Muscle of leg (tissue), 11 donors: Measurements from ENCODE around the gene TMPRSS6. TPM values are rescaled to one million over a fixed set of nuclear protein-coding genes. Genes with fewer than 3 reads are reported as not detected.

ENCODE experiments used
- DNase-seq: peaks from one replicate; pipeline ENCODE4 v3.0.0; 2013
- H3K27ac ChIP-seq: one replicate; pipeline ENCODE4 v1.5.1; 2013; ENCODE audit warnings: mild to moderate bottlenecking, low read length, control low read depth
- H3K27me3 ChIP-seq: one replicate; pipeline ENCODE4 v1.6.1; 2013; ENCODE audit warnings: low read length; ENCODE audit not compliant: control insufficient read depth, insufficient read depth
- H3K36me3 ChIP-seq: one replicate; pipeline ENCODE4 v1.6.1; 2013; ENCODE audit warnings: low read length; ENCODE audit not compliant: control insufficient read depth, insufficient read depth
- H3K4me1 ChIP-seq: one replicate; pipeline ENCODE4 v1.6.1; 2013; ENCODE audit warnings: low read length; ENCODE audit not compliant: control insufficient read depth, insufficient read depth
- H3K4me3 ChIP-seq: one replicate; pipeline ENCODE4 v1.5.1; 2013; ENCODE audit warnings: low read length, control low read depth
- H3K9me3 ChIP-seq: replicated peaks from 2 replicates; pipeline ENCODE4 v1.6.1; 2013; ENCODE audit warnings: low read depth, low read length; ENCODE audit not compliant: control insufficient read depth
- WGBS: methylation state at CpG from one replicate; pipeline ENCODE4 v1.1.5; 2013; ENCODE audit warnings: missing lambda C conversion rate; ENCODE audit not compliant: insufficient coverage; 5-methylcytosine and 5-hydroxymethylcytosine counted together
- polyA plus RNA-seq, 8 donors: library from polyadenylated mRNA; unstranded; fragments of 120-200 nt; gene quantifications; one replicate each; pipeline versions ENCODE4 v1.2.1 to v1.2.3, GENCODE V29; 2013; ENCODE audit warnings: inconsistent platforms in 1 of 8, low replicate concordance in 1 of 8; ENCODE audit not compliant: insufficient read length in 8 of 8, insufficient read depth in 1 of 8
- total RNA-seq: library from RNA; stranded (reverse); fragments of 120-200 nt; gene quantifications from one replicate; pipeline ENCODE4 v1.2.4, GENCODE V29; 2013

TMPRSS6 gene
- total and polyA plus RNA-seq, 9 donors = 0.04 to 0.18 (median 0.11) TPM; not detected in 1

DNA sequence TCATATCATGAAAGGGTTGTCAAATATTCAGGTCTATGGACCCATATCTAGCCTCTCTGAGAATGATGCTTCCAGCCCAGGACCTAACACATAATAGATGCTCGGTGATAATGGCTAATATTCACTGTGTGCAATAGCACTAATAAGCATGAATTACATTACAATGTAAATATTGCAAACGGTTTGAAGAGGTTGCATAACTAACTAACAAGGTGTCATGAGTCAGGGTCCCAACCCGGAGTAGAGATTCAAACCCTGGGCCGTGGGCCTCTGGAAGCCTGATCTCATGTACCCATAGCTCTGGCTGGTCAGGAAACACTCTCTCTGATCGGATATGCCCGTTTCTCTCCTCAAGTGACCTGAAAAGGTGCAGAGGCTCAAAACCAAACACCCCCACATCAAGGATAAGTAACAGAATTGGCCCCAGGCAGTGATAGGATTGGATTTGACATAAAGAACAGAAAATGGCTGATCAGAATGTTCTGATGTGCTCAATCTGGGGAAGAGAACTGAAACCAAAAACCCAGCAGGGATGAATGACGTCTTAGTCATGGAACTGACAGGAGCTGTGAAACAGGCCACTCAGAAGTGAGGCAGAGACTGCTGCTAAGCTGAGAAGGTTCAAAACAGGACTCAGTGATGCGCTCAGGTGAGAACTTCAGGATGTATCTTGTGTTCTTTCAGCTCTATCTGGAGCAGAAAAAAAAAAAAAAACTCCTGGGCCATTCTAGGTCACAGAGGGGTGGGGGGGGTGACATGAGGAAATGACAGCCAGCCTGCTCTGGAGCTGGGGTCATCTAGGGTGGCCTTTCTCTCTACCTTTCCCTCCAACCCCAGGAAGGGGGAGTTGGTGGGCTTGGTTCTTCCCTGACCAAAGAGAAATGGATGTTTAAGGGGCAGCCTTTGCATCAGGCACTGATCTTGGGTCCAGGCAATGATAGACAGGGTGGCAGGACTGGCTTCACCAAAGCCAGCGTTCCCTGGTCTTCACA, 64.6 kb downstream of the TMPRSS6 start:
- no peak for DNase-seq
- Histone ChIP-seq H3K27ac (no peak overlapping the region), H3K4me1 (peaks cover 20% of the 10 kb centered on the region), H3K9me3 (no peaks in the 10 kb centered on the region), H3K4me3 (no peak overlapping the region), H3K36me3 (no peaks in the 10 kb centered on the region), H3K27me3 (peaks cover 4% of the 10 kb centered on the region)
- 70% methylated on average over 5 of the region's 9 CpGs for WGBS

DNA sequence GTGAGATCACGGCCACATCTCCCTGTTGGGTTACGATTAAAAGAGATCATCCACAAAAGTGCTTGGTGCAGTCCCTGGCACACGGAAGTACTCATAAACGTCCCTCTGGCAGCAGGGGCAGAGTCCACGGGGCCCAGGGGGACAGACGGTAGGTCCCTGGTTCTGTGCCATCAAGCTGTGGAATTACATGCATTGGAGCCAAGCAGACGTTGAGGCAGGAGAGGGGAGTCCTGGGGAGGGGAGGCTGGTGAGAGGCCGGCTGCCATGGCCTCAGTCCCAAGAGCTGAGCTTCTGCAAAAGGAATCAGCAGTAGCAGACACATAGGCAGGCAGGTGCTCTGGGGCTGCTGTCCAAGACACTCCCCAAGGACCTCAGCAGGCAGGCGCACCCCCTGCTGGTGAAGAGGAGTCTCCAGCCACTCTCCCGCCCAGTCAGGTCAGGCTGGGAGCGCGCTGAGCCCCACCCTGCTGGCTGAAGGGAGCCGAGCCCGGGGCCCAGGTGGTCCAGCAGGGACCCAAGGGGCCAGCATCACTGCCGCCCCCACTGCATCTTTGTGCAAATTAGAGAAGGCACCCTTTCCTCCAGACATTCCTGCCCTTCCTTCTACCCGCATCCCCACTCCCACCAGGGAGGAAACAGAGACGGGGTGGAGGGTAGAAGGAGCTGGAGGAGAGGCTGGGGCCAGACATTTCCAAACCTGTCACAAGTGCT, 65.5 kb downstream of the TMPRSS6 start:
- Histone ChIP-seq H3K9me3 (no peaks in the 10 kb centered on the region), H3K27me3 (peaks cover 4% of the 10 kb centered on the region), H3K4me3 (no peak overlapping the region), H3K36me3 (no peaks in the 10 kb centered on the region), H3K4me1 (peaks cover 20% of the 10 kb centered on the region), H3K27ac (no peak overlapping the region)
- WGBS = 17% methylated on average over 11 of the region's 17 CpGs
- peak; percentile 57 for DNase-seq

DNA sequence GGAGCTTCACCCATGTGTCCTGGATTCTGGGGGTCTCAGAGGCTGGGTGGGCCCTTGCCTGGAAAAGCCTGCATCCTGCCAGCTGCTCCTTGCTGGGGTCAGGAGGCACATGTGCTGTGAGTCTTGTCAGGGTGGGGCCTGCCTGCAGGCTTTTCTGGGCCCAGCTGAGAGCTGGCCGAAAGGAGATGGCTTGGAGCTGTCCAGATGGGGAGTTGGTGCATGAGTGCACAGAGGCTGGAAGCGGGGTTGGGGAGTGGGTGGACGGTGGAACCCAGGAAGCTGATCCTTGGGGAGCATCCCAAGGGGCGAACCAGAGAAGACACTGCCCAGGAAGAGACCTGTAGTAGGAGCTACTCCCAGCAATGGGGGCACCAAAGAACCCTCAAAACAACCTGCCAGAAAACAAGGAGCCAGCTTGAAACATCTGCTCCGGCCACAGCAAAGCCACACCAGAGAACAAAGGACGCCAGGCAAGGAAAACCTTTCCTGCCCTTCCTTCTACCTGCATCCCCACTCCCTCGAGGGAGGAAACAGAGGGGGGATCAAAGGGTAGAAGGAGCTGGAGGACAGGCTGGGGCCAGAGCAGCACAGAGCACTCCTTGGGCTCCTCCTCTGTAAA, 66.2 kb downstream of the TMPRSS6 start:
- WGBS = 62% methylated on average over 4 of the region's 7 CpGs
- H3K27ac ChIP-seq = no peak overlapping the region
- peaks cover 4% of the 10 kb centered on the region for H3K27me3 ChIP-seq
- H3K4me1 ChIP-seq = peaks cover 20% of the 10 kb centered on the region
- H3K36me3 ChIP-seq = no peaks in the 10 kb centered on the region
- no peak for DNase-seq
- H3K4me3 ChIP-seq = no peak overlapping the region
- no peaks in the 10 kb centered on the region for H3K9me3 ChIP-seq

DNA sequence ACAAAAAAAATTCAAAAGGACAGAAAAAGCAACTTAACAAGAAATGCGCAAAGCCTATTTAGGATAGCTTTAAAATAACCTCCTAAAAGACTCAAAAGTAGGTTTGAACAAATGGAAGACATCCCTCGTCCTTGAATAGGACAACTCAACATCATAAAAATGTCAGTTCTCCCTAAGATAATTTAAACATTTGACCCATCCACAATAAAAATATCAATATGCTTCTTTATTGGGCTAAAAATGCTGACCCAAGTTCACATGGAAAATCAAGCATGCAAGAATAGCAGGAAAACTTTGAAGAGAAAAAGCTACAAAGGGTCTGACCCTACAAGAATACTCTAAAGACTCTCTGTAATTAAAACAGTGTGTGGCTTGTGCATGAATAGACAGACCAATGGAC, 70.0 kb downstream of the TMPRSS6 start:
- Histone ChIP-seq H3K4me3 (no peak overlapping the region), H3K4me1 (peaks cover 18% of the 10 kb centered on the region), H3K27me3 (peaks cover 14% of the 10 kb centered on the region), H3K27ac (no peak overlapping the region), H3K9me3 (no peaks in the 10 kb centered on the region), H3K36me3 (no peaks in the 10 kb centered on the region)
- peak; percentile 31 for DNase-seq
- WGBS = no CpG with 5 or more reads among the region's 2 CpGs

DNA sequence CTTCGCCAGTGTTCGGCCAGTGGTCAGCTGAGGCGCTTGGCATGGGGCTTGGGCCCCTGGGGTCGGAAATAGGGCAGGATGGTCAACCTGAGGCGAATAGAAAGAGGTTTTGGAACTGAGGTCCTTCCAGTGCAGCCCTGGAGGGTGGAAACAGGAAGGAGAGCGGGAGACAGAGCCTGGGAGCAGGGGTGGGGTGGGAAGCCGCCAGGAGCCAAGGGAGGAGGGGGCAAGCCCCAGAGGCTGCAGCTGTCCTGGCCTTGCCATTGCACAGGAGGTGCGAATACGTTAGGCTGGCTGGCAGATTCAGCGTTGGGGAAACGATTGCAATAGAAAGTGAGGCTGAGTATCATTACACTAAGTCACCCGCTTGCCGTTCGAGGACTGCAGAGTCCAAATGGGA, 71.8 kb downstream of the TMPRSS6 start:
- peaks cover 10% of the 10 kb centered on the region for H3K27me3 ChIP-seq
- DNase-seq = no peak
- no peak overlapping the region for H3K27ac ChIP-seq
- 48% methylated on average over 10 of the region's 14 CpGs for WGBS
- no peaks in the 10 kb centered on the region for H3K36me3 ChIP-seq
- H3K9me3 ChIP-seq = no peaks in the 10 kb centered on the region
- no peak overlapping the region for H3K4me3 ChIP-seq
- H3K4me1 ChIP-seq = peaks cover 2% of the 10 kb centered on the region

DNA sequence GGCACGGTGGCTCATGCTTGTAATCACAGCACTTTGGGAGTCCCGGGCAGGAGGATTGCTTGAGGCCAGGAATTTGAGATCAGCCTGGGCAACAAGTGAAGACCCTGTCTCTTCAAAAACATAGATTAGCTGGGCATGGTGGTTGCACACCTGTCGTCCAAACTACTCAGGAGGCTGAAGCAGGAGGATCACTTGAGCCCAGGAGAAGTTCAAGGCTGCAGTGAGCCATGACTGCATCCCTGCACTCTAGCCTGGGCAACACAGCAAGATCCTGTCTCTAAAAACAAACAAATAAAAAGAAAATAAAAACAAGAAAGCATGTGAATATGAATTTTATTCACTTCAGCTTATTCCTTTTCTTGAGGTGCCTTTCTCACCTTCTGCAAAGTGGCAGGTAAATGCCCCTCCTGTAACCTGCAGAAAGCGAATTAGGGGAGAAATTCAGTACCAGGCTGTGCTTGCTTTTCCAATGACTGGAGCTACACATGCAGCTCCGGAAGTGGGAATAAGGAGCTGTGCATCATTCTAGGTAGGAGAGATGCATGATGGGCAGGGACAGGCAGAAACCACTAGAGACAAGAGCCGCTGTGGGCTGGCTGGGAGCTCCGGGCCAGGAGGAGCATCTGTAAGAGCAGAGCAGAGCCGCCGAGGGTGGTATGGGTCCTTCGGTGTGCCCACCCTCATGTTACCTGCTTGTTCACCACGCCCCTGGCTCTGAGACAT, 72.7 kb downstream of the TMPRSS6 start:
- DNase-seq = no peak
- Histone ChIP-seq H3K4me3 (no peak overlapping the region), H3K27ac (no peak overlapping the region), H3K4me1 (peaks cover 2% of the 10 kb centered on the region), H3K9me3 (no peaks in the 10 kb centered on the region), H3K27me3 (peaks cover 10% of the 10 kb centered on the region), H3K36me3 (no peaks in the 10 kb centered on the region)
- 77% methylated on average over 11 of the region's 11 CpGs for WGBS

DNA sequence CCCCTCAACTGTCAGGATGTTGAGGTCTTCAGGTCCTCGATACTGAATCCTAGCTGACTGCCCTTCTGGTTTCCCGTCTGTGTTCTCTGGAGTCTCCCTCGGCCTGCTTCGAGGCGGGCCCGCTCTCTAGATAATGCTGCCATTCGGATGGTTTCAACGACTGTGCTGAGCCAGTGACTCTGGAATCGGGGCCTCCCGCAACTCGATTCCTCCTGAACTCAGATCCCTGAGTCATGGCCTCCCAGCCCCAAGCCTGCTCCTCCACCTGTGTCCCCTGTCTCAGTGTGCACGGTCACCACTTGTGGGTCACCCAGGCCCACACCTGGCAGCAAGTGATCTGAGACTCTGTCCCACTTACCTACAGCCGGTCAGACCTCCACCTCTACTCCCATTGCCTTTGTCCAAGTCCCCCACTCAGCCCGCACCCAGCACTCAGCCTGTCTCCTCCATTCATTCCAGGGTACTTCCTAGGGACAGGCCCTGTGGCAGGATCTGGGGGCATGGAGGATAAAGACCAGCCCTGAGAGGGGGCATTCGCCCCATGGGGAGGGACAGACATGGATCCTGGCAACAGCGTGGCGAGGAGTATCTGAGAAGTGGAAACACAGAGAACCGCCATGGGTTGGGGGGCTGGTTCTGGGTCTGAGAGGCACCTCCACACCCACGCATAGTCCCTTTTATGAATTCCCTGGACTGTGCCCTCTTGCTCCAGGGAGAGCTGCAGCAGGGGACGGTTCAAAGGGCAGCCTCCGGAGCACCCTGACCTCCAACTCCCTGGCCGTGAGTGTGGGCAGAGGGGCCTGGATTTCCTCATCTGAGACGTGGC, 75.7 kb downstream of the TMPRSS6 start:
- Histone ChIP-seq H3K9me3 (no peaks in the 10 kb centered on the region), H3K27ac (no peak overlapping the region), H3K27me3 (peaks cover 10% of the 10 kb centered on the region), H3K4me1 (peaks cover 2% of the 10 kb centered on the region), H3K36me3 (peaks cover 23% of the 10 kb centered on the region), H3K4me3 (no peak overlapping the region)
- no peak for DNase-seq
- 80% methylated on average over 17 of the region's 23 CpGs for WGBS

DNA sequence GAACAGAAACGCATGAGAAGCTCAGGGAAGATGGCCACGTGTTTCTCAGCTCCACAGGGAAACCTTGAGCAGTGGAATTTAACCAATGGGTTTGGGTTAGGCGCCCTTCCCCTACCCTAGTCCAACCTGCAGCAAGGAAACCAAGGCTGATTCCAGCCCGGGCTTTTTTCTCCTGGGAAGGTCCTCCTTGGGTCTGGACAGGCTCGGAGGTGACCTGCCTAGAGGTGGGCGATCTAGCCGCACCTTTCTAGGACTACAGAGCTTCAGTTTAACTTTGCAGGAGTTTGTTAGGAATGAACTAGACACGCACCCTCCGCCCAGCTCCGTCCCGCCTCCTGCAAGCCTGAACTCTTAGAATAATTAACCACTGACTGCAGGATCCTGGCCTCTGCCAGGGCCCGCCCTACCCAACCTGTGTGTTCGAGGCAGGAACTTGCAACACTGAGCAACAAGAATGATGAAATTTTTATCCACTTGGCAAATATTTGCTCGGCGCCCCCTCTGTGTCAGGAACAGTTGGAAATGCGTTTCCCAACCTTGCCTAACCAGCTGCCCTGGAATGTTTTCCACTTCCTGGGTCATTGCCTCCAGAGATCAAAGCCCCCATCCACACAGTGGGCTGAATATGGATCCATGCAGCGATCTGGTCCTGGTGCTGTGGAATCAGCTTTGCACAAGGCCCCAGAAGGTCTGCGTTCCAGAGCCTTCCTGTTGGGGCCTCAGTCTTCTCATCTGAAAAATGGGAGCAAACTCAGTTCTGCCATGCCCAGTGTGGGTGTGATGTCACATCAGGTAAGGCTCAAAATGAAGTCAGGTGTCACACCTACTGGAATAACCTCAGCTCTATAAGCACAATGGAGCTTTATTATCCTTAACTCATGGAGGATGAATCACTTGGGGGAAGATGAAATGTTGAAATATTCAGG, 76.7 kb downstream of the TMPRSS6 start:
- Histone ChIP-seq H3K27me3 (peaks cover 10% of the 10 kb centered on the region), H3K4me1 (peaks cover under 1% of the 10 kb centered on the region), H3K27ac (no peak overlapping the region), H3K4me3 (no peak overlapping the region), H3K36me3 (peaks cover 26% of the 10 kb centered on the region), H3K9me3 (no peaks in the 10 kb centered on the region)
- WGBS = 44% methylated on average over 15 of the region's 18 CpGs
- DNase-seq = no peak
